OCI-M1 (cell line): Measurements from ENCODE around the gene EVA1A.
"Not testable (repeated sequence)": the region's sequence is repeated elsewhere in the genome, so short reads cannot be mapped to it uniquely, and the experiment has no call there.

Experiments
- DNase-seq: peaks from one replicate; lab custom pipeline; 2025; lab: John Stamatoyannopoulos, UW

Gene EVA1A

GRCh38 chr2:75517547-75518230 is 43.0 kb downstream of the EVA1A start:
- DNase-seq, result no peak

DNA sequence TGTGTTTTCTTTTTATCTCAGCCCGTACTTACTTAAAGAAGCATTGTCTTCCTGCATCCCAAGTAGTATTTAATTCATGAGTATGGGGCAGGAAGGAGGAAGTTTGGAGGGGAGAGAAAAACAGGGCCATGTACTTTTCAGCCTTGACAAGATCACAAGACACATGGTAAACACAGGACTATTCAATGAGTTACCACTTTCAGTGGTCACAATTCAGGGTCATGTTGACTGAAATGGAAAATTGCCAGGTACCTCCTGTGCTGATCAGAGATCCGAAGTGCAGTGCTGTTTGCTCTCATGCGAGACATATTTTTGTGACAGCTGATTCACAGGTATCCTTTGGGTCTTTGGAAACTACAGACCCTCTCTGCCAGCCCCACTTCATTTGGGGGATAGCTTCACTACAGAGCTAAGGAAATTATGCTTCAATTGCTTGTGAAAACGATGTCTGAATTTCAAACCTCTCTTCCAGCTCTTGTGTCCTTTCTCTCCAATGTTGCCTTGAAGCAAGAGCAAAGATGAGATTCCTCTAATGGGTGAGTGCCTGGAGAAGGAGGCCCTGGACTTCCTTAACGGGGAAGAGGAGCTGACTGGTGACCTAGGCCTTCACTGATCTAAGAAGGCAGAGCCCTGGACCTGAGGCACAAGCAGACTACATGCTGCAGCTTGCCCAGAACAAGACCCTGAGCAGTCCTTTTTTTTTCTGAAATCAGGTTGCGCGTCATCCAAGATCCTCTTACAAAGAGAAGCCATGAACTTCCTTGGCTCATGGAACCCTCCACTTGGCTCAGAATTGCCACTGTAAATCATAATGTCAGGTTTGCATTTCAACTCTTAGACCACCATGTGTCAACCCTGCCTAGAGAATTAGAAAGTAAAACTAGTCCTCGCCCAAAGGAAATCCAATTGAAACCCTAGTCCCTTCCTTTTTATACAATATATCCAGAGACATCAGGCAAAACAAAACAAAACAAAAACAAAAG is 44.1 kb downstream of the EVA1A start:
- no peak for DNase-seq

DNA sequence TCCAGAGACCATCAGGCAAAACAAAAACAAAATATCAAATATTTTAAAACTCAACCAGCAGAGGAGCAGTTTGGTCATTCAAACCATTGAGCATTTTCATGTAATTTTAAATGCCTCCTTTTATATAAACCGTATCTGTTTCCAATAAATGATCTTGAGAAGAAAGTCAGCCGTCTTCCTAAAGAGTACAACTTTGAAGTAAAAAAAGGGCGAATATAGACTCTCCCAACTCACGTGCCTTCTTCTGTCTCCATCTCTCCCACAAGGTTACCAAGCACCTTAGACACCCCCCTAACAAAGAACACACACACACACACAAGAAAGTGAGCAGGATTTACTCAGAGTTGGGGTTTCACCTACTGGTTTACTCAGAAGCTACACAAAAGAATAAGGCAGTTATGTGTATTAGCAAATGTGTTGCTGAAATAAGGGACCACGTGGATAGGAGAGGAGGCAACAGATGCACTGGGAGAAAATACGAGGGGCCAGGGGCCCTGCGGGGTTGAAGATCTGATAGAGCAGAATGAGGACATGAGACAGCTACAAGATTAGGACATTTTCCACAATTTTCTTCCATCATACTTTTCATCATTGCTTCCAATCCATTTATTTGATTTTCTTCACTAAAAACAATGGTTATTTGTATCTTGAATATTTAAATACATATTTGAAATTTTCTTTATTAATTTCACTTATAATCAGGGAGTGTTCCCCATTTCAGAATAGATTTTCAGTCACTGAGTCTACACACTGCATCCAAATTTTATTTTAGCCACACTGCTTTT is 45.0 kb downstream of the EVA1A start:
- DNase-seq, result no peak

DNA sequence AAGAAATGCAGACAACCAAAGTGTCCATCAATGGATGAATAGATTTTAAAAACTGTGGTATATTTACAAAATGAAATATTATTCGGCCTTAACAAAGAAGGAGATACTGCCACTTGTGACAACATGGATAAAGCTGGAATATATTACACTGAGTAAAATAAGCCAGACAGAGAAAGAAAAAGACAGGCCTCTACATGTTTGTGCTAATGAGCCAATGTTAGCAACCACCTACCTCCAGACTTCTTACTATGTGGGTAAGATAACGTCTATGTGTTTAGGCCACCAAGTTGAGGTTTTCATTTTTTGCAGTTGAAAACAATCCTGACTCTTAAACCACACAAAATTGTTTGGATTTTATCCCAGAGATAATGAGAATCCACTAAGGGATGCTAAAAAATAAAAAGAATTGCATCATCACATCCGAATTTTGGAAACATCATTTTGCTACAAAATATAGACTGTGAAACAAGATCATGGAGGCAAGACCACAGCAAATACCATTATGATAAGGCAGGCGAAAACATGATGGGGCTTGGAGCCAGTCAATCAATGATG is 47.0 kb downstream of the EVA1A start:
- no peak for DNase-seq

GRCh38 chr2:75512455-75513212 is 48.1 kb downstream of the EVA1A start:
- DNase-seq, result no peak

DNA sequence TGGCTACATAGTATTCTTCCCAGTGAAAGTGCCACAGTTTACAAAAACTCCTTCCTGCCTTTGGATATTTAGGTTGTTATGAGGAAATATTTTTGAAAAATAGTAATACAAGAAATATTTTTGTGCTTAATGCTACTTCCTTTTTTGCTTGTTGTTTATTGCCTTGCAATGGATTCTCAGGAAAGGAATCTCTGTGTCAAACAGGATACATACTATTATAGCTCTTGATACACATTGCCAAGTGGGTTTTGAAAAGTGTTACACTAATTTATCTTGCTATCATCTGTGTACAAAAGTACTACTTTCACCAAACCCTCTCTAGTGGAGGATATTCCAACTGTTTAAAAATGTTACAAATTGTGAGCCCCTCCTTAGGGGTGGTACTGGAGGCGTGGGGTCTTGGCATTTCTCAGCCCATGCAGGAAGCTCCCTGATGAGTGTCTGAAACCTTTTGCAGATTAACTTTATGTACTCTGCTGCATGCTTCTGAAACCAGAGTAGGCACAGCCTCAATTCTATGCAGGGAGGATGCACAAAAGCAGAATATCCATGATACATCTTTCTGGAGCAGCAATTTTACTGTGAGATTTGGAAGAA is 54.5 kb downstream of the EVA1A start:
- DNase-seq, result no peak

- DNase-seq, result no peak
Observed at GRCh38 chr2:75505012-75505411, 55.7 kb downstream of the EVA1A start.

- DNase-seq, result no peak
Observed at GRCh38 chr2:75503048-75503607, 57.6 kb downstream of the EVA1A start.

DNA sequence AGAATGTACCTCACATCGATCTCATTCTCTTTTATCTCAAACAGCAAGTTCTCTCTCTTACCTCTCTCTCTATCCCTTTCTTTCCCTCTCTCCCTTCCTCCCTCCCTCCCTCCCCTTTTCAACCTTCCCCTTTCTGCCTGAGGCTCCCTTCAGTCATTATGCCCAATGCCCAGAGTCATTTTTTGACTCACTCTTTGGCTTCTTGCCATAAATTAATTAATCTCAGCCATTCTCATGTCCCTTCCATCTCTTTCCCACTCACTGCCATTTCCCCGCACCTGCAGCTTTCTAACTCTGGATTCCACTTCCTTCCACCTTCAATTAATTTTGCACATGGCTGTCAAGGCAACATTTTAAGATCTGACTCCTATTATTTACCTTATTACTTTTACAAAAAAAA is 60.1 kb downstream of the EVA1A start:
- no peak for DNase-seq

DNA sequence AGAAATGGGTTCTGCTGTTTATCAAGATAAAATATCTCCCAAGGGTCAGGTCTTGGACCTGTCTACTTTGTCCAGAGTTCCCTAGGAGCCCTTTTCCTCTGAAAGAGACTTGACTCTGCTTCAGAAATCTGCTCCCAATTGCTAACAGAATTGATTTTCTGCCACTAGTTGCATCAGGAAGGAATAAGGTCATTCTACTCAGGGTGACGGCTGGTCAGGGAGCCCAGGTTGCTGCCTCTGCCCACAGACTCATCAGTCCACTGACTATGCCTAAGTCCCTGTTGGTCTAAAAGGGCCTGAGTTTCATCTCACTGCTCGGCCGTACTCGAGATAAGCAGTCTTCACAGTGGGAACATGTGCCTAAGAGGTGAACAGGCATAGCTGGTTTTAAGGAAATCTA is 61.2 kb downstream of the EVA1A start:
- DNase-seq, result no peak

GRCh38 chr2:75498907-75499306 is 61.8 kb downstream of the EVA1A start:
- DNase-seq, result no peak

DNA sequence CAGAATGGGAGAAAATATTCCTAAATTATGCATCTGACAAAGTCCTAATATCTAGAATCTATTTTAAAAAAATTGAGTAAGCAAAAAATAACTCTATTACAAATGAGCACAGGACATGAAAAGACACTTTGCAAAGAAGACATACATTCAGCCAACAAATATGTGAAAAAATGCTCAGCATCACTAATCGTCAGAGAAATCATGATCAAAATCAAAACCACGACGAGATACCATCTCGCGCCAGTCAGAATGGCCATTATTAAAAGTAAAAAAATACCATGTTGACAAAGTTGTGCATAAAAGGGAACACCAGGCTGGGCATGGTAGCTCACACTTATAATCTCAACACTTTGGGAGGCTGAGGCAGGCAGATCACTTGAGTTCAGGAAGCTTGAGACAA is 63.5 kb downstream of the EVA1A start:
- no peak for DNase-seq

DNA sequence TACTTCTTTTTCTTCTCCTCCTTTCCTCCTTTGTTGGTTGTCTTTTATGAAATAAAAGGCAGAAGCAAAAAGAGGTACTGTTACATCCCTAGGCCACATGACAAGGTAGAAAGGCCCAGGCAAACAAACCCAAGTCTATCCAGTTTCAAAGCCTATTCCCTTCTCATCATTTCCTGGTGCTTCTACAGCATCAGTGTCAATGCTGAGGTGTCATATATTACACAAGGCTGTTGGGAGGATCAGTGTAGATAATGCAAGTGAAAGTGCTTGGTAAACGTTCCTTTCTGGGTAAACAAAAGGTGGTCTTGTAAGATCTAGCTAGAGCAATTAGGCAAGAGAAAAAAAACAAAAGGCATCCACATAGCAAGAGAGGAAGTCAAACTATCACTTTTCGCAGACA is 64.9 kb downstream of the EVA1A start:
- no peak for DNase-seq

GRCh38 chr2:75494137-75494769 is 66.5 kb downstream of the EVA1A start:
- DNase-seq, result no peak

DNA sequence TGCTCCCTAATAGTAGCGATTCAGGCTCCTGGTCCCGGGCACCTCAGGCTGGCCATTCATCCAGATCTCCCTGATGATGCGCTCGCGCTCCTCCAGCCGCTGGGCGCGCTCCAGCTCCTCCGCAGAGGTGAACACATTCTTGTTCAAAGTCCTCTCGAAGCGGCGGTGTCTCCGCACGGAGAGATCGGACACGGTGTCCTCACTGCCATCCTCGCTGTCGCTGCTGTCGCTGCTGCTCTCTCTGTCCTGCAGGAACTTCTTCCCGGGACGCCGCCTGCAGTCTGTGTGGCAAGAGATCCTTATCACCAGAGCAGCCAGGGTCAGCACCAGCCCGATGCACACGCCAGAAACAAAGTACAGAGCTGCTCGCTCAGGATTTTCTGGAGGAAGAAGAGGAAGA is 67.5 kb downstream of the EVA1A start:
- no peak for DNase-seq

- DNase-seq, result peak; percentile 35
Observed at GRCh38 chr2:75491129-75491753, 69.5 kb downstream of the EVA1A start.

GRCh38 chr2:75489721-75490120 is 71.0 kb downstream of the EVA1A start:
- DNase-seq, result no peak

GRCh38 chr2:75488157-75488556 is 72.6 kb downstream of the EVA1A start:
- DNase-seq, result no peak

GRCh38 chr2:75486735-75487134 is 74.0 kb downstream of the EVA1A start:
- not testable (repeated sequence) for DNase-seq

- no peak for DNase-seq
Observed at GRCh38 chr2:75484840-75485239, 75.9 kb downstream of the EVA1A start.
